Esophagus squamous epithelium (tissue), 4 donors: ENCODE results near the gene CD37.

ENCODE experiments used
- POLR2A ChIP-seq, 4 donors: fragments of 450-650 bp; IDR thresholded peaks; one replicate each; pipeline ENCODE4 v1.6.1; 2017; ENCODE audit warnings: antibody characterized with exemption in 4 of 4, mild to moderate bottlenecking in 4 of 4, moderate library complexity in 3 of 4
- TF ChIP-seq, protein P1 (sequence below), 6 experiments: fragments of 450-650 bp in 4 of 6; fragments of 200-600 bp in 2 of 6; sonication (generic) in 2 of 6; IDR thresholded peaks; one replicate each; pipeline ENCODE4 v1.5.1; 2016 to 2019; ENCODE audit warnings: antibody characterized with exemption in 6 of 6, mild to moderate bottlenecking in 4 of 6, moderate library complexity in 4 of 6

DNA sequence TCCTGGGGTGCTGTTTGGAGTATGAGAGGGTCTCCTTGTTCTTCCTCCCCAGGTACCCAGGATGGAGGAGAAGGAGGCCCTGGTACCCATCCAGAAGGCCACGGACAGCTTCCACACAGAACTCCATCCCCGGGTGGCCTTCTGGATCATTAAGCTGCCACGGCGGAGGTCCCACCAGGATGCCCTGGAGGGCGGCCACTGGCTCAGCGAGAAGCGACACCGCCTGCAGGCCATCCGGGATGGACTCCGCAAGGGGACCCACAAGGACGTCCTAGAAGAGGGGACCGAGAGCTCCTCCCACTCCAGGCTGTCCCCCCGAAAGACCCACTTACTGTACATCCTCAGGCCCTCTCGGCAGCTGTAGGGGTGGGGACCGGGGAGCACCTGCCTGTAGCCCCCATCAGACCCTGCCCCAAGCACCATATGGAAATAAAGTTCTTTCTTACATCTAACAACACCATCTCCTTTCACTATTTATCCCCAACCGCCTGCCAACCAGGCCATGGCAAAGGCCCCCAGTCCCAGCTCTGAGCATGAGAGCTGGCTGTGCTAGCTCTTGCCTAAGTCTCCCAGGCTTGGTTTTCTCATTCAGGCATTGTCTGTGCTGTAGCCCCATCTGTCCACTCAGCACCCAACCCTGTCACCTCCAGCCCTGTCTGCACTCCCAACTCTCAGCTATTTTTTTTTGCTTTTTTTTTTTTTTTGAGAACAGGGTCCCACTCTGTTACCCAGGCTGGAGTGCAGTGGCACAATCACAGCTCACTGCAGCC, 39.6 kb downstream of the CD37 start:
- TF ChIP-seq, protein P1, sequence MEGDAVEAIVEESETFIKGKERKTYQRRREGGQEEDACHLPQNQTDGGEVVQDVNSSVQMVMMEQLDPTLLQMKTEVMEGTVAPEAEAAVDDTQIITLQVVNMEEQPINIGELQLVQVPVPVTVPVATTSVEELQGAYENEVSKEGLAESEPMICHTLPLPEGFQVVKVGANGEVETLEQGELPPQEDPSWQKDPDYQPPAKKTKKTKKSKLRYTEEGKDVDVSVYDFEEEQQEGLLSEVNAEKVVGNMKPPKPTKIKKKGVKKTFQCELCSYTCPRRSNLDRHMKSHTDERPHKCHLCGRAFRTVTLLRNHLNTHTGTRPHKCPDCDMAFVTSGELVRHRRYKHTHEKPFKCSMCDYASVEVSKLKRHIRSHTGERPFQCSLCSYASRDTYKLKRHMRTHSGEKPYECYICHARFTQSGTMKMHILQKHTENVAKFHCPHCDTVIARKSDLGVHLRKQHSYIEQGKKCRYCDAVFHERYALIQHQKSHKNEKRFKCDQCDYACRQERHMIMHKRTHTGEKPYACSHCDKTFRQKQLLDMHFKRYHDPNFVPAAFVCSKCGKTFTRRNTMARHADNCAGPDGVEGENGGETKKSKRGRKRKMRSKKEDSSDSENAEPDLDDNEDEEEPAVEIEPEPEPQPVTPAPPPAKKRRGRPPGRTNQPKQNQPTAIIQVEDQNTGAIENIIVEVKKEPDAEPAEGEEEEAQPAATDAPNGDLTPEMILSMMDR (IDR thresholded peaks at IDR 0.05): no peak
- no peak for TF ChIP-seq POLR2A (IDR thresholded peaks at IDR 0.05)
